C4-2B (cell line): Measurements from ENCODE around the gene CCDC15.

Experiments used
- H3K27ac ChIP-seq: fragments of 450-650 bp; 2 replicates; pipeline ENCODE4 v1.5.1; 2017
- ZFX ChIP-seq: fragments of 450-650 bp; IDR thresholded peaks from 2 replicates; pipeline ENCODE4 v1.6.1; 2017
- TF ChIP-seq, protein P1 (sequence below): fragments of 450-650 bp; conservative IDR thresholded peaks from 2 replicates; pipeline ENCODE4 v1.5.1; 2017; ENCODE audit warnings: mild to moderate bottlenecking

CCDC15 gene

DNA sequence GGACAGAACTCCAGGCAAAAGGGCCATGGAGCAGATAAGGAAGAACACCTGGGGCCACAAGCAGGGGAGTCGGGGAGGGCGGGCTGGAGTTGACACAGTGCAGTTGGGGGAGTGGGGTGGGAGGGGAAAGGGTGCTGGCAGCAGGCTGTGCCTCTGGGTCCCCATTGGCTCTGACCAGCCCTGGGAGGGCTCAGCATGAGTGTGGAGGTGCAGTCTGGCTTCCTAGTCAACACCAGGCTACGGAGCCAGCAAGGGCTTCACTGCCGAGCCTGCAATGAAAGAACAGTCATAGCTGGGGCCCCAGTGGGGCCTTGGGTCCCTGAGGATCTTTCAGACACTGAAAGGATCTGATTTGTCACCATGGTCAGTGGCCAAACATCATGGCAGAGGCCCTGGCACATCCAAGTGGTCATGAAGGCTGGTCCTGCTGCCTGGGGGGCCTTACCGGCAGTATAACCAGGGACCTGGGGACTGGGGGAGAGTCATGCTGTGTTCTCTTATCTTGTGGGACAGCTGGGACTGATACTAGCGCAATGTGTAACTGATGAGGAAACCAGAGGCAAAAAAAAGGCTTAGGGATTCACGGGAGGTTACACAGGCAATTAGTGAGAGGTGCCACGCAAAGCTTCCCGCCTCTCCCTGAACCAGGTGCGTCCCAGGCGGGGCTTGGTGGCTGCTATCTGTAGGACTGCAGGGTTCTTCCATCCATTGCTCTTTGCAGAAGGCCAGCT lies 120.7 kb downstream of the CCDC15 start:
- no peak overlapping the region for H3K27ac ChIP-seq
- no peak for TF ChIP-seq ZFX
- TF ChIP-seq, protein P1, sequence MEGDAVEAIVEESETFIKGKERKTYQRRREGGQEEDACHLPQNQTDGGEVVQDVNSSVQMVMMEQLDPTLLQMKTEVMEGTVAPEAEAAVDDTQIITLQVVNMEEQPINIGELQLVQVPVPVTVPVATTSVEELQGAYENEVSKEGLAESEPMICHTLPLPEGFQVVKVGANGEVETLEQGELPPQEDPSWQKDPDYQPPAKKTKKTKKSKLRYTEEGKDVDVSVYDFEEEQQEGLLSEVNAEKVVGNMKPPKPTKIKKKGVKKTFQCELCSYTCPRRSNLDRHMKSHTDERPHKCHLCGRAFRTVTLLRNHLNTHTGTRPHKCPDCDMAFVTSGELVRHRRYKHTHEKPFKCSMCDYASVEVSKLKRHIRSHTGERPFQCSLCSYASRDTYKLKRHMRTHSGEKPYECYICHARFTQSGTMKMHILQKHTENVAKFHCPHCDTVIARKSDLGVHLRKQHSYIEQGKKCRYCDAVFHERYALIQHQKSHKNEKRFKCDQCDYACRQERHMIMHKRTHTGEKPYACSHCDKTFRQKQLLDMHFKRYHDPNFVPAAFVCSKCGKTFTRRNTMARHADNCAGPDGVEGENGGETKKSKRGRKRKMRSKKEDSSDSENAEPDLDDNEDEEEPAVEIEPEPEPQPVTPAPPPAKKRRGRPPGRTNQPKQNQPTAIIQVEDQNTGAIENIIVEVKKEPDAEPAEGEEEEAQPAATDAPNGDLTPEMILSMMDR = no peak

DNA sequence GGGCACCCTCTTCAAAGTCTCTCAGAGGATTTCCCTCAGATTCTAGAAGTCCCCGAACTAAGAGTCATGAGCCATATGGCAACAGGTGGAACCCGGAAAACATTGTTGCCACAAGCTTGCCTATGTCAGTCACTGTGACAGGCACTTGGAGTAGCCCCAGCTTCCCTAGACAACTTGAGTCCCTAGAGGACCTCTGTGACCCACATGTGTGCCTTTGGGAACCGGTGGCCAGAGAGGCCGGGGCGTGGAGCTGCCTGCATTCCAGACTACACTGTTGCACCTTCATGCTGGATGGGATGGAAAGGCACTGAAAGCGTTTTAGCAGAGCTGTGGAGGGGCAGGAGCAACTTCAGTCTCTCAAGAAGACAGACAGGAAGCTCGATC lies 121.2 kb downstream of the CCDC15 start:
- H3K27ac ChIP-seq = no peak overlapping the region
- TF ChIP-seq ZFX = no peak
- TF ChIP-seq, protein P1 = no peak

GRCh38 chr11:125075900-125076317 lies 121.9 kb downstream of the CCDC15 start:
- no peak overlapping the region for H3K27ac ChIP-seq
- TF ChIP-seq, protein P1 = no peak

- no peak overlapping the region for H3K27ac ChIP-seq
- TF ChIP-seq, protein P1 = no peak
- no peak for TF ChIP-seq ZFX
Measured at GRCh38 chr11:125076378-125076945, 122.5 kb downstream of the CCDC15 start.

DNA sequence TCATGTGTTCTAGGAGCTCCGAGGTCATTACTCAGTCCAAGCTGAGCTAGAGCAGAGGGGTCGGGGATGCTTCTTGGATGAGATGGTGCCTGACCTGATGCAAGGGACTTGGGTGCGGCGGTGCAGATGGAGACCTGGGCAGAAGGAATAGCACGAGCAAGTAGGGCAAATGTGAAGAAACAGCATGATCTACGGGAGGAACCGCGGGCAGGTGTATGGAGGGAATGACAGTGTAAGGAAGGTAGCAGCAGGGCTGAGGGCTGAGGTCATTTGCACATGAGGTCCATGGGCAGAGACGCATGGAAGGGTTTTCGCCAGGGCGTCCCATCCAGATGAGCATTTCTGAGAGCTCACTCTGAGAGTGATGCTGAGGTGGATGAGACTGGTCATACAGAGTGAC lies 124.0 kb downstream of the CCDC15 start:
- H3K27ac ChIP-seq = no peak overlapping the region
- no peak for TF ChIP-seq ZFX
- TF ChIP-seq, protein P1 = no peak

GRCh38 chr11:125078516-125079140 lies 124.6 kb downstream of the CCDC15 start:
- no peak overlapping the region for H3K27ac ChIP-seq
- TF ChIP-seq, protein P1 = no peak
- TF ChIP-seq ZFX = no peak
